Nasal cavity respiratory epithelium epithelial cell of viscerocranial mucosa (primary cell): ENCODE data around the gene SDHAF2. TPM values are rescaled to one million over a fixed set of nuclear protein-coding genes. Genes with fewer than 3 reads are reported as not detected.

Experiments
- total RNA-seq: library from RNA; depleted of rRNA; stranded (reverse); fragments of >200 nt; gene quantifications from 2 replicates; pipeline ENCODE4 v1.2.3, GENCODE V29; 2014

The SDHAF2 gene
- total RNA-seq: 23.9 and 28.0 TPM in 2 replicates

DNA sequence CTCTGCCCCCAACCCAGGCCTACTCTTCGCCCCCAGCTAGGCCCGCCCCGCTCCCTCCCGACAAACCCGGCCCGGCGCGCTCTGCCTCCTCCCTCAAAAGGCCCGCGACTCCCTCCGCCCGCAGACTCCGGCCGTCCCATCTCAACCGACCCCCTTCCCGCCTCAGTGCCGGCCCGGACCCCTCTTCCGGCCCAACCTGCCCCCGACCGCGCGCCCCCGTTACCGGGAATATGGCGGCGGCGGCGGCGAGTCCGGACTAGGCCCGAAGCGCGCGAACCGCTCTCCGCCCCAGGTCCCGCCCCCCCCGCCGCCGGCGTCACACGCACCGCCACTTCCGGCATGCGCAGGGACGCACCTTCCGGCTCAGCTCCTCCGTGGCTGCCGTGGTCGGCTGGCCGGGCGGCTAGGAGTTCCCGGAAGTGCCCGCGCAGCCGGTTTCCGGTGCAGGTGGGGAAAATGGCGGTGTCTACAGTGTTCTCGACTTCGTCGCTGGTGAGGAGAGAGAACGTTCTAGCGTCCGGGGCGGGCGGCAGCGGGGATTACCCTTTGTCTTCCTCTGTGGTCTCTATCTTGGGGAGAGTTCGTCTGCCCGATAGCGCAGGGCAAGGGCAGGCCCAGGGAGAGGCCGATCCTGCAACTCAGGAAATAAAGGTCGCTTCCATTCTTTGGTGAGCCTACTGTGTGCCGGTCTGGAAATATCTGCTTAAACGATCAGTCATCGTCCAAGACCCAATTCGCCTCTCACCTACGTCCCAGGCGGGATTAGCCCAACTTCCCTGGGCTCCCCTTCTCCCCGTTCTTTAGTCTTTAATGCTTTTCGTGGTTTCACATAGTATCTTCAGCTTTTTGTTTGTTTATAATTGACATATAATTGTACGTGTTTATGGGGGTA is at the start of gene SDHAF2, which contains the start of gene CPSF7:
SDHAF2 (plus strand) TSS at position 434 of the 892 bp plus-strand sequence; CDS start at position 457, 23 bp downstream.
CPSF7 (minus strand) TSS at position 285 of the 892 bp plus-strand sequence. CDS start 740 bp downstream, outside the sequence.

Other genes with a start within 250 kb of the SDHAF2 start
- not detected in 2 replicates for gene PGA3, start 226.6 kb upstream of the SDHAF2 start, total RNA-seq
- gene PGA4, start 207.8 kb upstream of the SDHAF2 start, total RNA-seq: not detected in 2 replicates
- gene PGA5, start 188.9 kb upstream of the SDHAF2 start, total RNA-seq: not detected in 2 replicates
- under 0.01 and 0.57 TPM in 2 replicates for gene VWCE, start 134.8 kb upstream of the SDHAF2 start, total RNA-seq
- 186 and 202 TPM in 2 replicates for gene DDB1, start 97.0 kb upstream of the SDHAF2 start, total RNA-seq
- 27.5 and 32.1 TPM in 2 replicates for gene TKFC, start 96.9 kb upstream of the SDHAF2 start, total RNA-seq
- 36.2 and 108 TPM in 2 replicates for gene CYB561A3, start 68.2 kb upstream of the SDHAF2 start, total RNA-seq
- gene TMEM138, start 67.8 kb upstream of the SDHAF2 start, total RNA-seq: 17.1 and 35.9 TPM in 2 replicates
- gene TMEM216, start 37.5 kb upstream of the SDHAF2 start, total RNA-seq: 7.9 and 11.4 TPM in 2 replicates
- gene CPSF7, start 149 bp upstream of the SDHAF2 start, total RNA-seq: 15.0 and 24.6 TPM in 2 replicates
- under 0.01 TPM in 1 of 2 replicates, not detected in the other for gene LRRC10B, start 78.6 kb downstream of the SDHAF2 start, total RNA-seq
- gene SYT7, start 151.0 kb downstream of the SDHAF2 start, total RNA-seq: 28.0 and 39.9 TPM in 2 replicates